ENCODE data around the gene VOPP1. TPM values are rescaled to one million over a fixed set of nuclear protein-coding genes. Genes with fewer than 3 reads are reported as not detected.

VOPP1 gene
- total RNA-seq, 4 donors from 2014 or later, result 22.1 to 79.2 (median 73.9) TPM

GRCh38 chr7:55521917-55522902, 50.1 kb downstream of the VOPP1 start:
- H3K27ac ChIP-seq, result peak overlapping the region; percentile 65 to 82 (median 71)
- H3K36me3 ChIP-seq, result peaks cover 0 to 14% (median 0%) of the 10 kb centered on the region in 4 donors
- in situ Hi-C loops (cut with MboI; ENCODE audit: low pct_ligation_motif_present in 1 of 4, low pct_unique_long_range_greater_than_20kb in 1 of 4, low sequenced_read_pairs in 3 of 4) (no loop called here), intact Hi-C loops (cut with DNase I; ENCODE audit: low total_unique reads) (no loop called here)
- WGBS, 2 donors (ENCODE audit: low coverage in 1 of 2), result 40 to 51% methylated on average over 5 to 18 of the region's 18 CpGs
- H3K4me3 ChIP-seq, result no peak overlapping the region
- TF ChIP-seq POLR2A (IDR thresholded peaks at IDR 0.05) (no peak), EP300 (IDR thresholded peaks at IDR 0.05; ENCODE audit: low read depth) (no peak), POLR2AphosphoS5 (IDR thresholded peaks at IDR 0.05) (no peak), CTCF (IDR thresholded peaks at IDR 0.05) (peak in 1 of 5 experiments; percentile 2)
- H3K27me3 ChIP-seq, result no peaks in the 10 kb centered on the region
- H3K4me1 ChIP-seq, result peaks cover 20 to 45% (median 25%) of the 10 kb centered on the region in 4 donors
- no peak for DNase-seq
- no peaks in the 10 kb centered on the region for H3K9me3 ChIP-seq

- peak overlapping the region; percentile 65 to 82 (median 71) for H3K27ac ChIP-seq
- peak; percentile 81 for DNase-seq
- no peaks in the 10 kb centered on the region for H3K9me3 ChIP-seq
- peak in 3 of 5 experiments; percentile 8 to 46 (median 11) for TF ChIP-seq CTCF (IDR thresholded peaks at IDR 0.05)
- TF ChIP-seq EP300 (IDR thresholded peaks at IDR 0.05; ENCODE audit: low read depth), result no peak
- no peak for TF ChIP-seq POLR2A (IDR thresholded peaks at IDR 0.05)
- peak in 1 of 3 donors; percentile 25 for TF ChIP-seq POLR2AphosphoS5 (IDR thresholded peaks at IDR 0.05)
- WGBS, 2 donors (ENCODE audit: low coverage in 1 of 2), result 42 to 58% methylated on average over 9 of the region's 9 CpGs
- H3K36me3 ChIP-seq, result peaks cover 0 to 14% (median 0%) of the 10 kb centered on the region in 4 donors
- intact Hi-C loops (cut with DNase I; ENCODE audit: low total_unique reads), result no loop called here
- in situ Hi-C loops (cut with MboI; ENCODE audit: low pct_ligation_motif_present in 1 of 4, low pct_unique_long_range_greater_than_20kb in 1 of 4, low sequenced_read_pairs in 3 of 4), result no loop called here
- H3K4me1 ChIP-seq, result peaks cover 21 to 40% (median 23%) of the 10 kb centered on the region in 4 donors
- no peaks in the 10 kb centered on the region for H3K27me3 ChIP-seq
- H3K4me3 ChIP-seq, result no peak overlapping the region
Measured at GRCh38 chr7:55521512-55521911, 50.8 kb downstream of the VOPP1 start.

DNA sequence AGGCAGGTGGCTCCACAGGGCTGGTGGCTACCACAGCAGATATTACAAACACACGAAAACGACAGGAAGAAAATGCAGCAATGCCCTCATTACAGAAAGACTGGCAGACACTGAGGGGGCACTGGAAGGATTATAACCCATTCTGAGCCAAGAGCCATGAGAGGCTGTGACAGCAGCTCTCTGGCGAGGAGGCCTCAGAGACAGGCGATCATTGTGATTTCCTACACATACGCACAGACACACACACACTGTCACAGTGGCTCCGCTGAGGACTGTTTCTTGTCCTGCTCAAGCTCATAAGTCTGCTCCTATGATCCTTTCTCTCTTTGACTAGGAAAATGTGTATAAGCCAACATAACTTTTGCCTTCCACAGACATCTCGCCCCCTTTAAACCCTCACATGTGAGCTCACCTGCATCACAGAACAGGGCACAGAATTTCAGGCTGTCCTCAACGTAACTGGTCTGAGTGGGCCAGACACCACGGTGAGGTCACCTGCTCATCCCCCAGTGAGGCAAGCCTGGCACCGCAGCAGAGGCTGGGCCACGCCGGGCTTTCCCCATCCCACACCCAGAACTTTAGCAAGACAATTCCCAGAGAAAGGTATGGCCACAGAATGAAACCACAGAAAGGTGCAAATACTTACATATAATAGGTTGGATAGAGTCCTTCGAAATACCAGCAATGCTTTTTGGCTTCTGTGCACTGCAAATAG, 51.7 kb downstream of the VOPP1 start:
- WGBS, 2 donors (ENCODE audit: low coverage in 1 of 2), result 84 to 86% methylated on average over 6 to 13 of the region's 13 CpGs
- peaks cover 0 to 14% (median 0%) of the 10 kb centered on the region in 4 donors for H3K36me3 ChIP-seq
- H3K27me3 ChIP-seq, result no peaks in the 10 kb centered on the region
- no peaks in the 10 kb centered on the region for H3K9me3 ChIP-seq
- intact Hi-C loops (cut with DNase I; ENCODE audit: low total_unique reads), result no loop called here
- TF ChIP-seq POLR2A (IDR thresholded peaks at IDR 0.05), result no peak
- TF ChIP-seq POLR2AphosphoS5 (IDR thresholded peaks at IDR 0.05), result no peak
- TF ChIP-seq CTCF (IDR thresholded peaks at IDR 0.05), result no peak
- TF ChIP-seq EP300 (IDR thresholded peaks at IDR 0.05; ENCODE audit: low read depth), result no peak
- in situ Hi-C loops (cut with MboI; ENCODE audit: low pct_ligation_motif_present in 1 of 4, low pct_unique_long_range_greater_than_20kb in 1 of 4, low sequenced_read_pairs in 3 of 4), result no loop called here
- no peak overlapping the region for H3K4me3 ChIP-seq
- DNase-seq, result no peak
- peak overlapping the region; percentile 65 to 82 (median 71) for H3K27ac ChIP-seq
- peaks cover 23 to 41% (median 29%) of the 10 kb centered on the region in 4 donors for H3K4me1 ChIP-seq

DNA sequence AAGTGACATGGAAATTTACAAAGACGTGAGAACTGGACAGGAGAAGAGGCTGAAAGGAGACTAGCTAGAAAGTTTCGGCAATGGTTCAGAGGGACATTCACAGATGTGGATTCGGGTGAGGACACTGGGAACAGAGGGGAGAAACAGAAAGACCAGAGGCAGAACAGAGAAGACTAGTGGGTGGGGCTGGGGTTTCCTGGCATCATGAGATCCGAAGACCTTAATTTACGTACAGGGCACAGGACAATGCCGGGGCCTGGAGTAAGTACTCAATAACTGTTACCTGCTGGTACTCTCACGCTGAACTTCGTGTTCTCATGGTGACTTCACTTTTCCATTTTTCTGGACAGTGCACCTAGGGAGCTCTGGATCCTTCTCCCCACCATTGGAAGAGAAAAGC, 53.5 kb downstream of the VOPP1 start:
- no peak overlapping the region for H3K4me3 ChIP-seq
- TF ChIP-seq POLR2A (IDR thresholded peaks at IDR 0.05) (no peak), CTCF (IDR thresholded peaks at IDR 0.05) (no peak), EP300 (IDR thresholded peaks at IDR 0.05; ENCODE audit: low read depth) (no peak), POLR2AphosphoS5 (IDR thresholded peaks at IDR 0.05) (no peak)
- intact Hi-C loops (cut with DNase I; ENCODE audit: low total_unique reads), result no loop called here
- peaks cover 0 to 14% (median 0%) of the 10 kb centered on the region in 4 donors for H3K36me3 ChIP-seq
- no peak for DNase-seq
- H3K4me1 ChIP-seq, result peaks cover 22 to 40% (median 33%) of the 10 kb centered on the region in 4 donors
- H3K27me3 ChIP-seq, result no peaks in the 10 kb centered on the region
- peak overlapping the region in 3 of 4 donors; percentile 17 to 82 (median 50) for H3K27ac ChIP-seq
- WGBS, 2 donors (ENCODE audit: low coverage in 1 of 2), result 88 to 91% methylated on average over 8 of the region's 8 CpGs
- no peaks in the 10 kb centered on the region for H3K9me3 ChIP-seq
- in situ Hi-C loops (cut with MboI; ENCODE audit: low pct_ligation_motif_present in 1 of 4, low pct_unique_long_range_greater_than_20kb in 1 of 4, low sequenced_read_pairs in 3 of 4), result no loop called here

All from transverse colon (tissue), 4 donors.